Parathyroid adenoma (tissue), 2 donors: ENCODE measurements around the gene MAPK7.

Source experiments
- H2AFZ ChIP-seq: fragments of 300-600 bp; sonication (generic); one replicate; pipeline ENCODE4 v1.7.0; 2017; ENCODE audit warnings: antibody characterized with exemption, mild to moderate bottlenecking
- H3K27ac ChIP-seq: fragments of 300-600 bp; sonication (generic); one replicate; pipeline ENCODE4 v1.7.0; 2017
- H3K27me3 ChIP-seq: fragments of 300-600 bp; sonication (generic); one replicate; pipeline ENCODE4 v1.7.0; 2017; ENCODE audit warnings: low read length; ENCODE audit not compliant: control insufficient read depth, insufficient read depth
- H3K36me3 ChIP-seq: fragments of 300-600 bp; sonication (generic); one replicate; pipeline ENCODE4 v1.7.0; 2017; ENCODE audit warnings: low read length; ENCODE audit not compliant: control insufficient read depth, insufficient read depth
- H3K4me1 ChIP-seq: fragments of 300-600 bp; sonication (generic); one replicate; pipeline ENCODE4 v1.7.0; 2017; ENCODE audit warnings: control low read depth
- H3K4me2 ChIP-seq: fragments of 300-600 bp; sonication (generic); one replicate; pipeline ENCODE4 v1.7.0; 2017; ENCODE audit warnings: low read length
- H3K4me3 ChIP-seq: fragments of 300-600 bp; sonication (generic); one replicate; pipeline ENCODE4 v1.7.0; 2017; ENCODE audit warnings: low read depth, low read length
- H3K79me2 ChIP-seq: fragments of 300-600 bp; sonication (generic); one replicate; pipeline ENCODE4 v1.7.0; 2017; ENCODE audit warnings: control low read depth
- H3K9ac ChIP-seq: fragments of 300-600 bp; sonication (generic); one replicate; pipeline ENCODE4 v1.7.0; 2017; ENCODE audit warnings: mild to moderate bottlenecking
- H3K9me3 ChIP-seq: fragments of 300-600 bp; sonication (generic); one replicate; pipeline ENCODE4 v1.7.0; 2017; ENCODE audit warnings: low read length; ENCODE audit not compliant: control insufficient read depth
- TF ChIP-seq, protein P1 (sequence below): fragments of 300-600 bp; sonication (generic); IDR thresholded peaks from one replicate; pipeline ENCODE4 v1.7.0; 2017; ENCODE audit warnings: antibody characterized with exemption, mild to moderate bottlenecking
- donor health status: primary hyperparathyroidism.

Gene MAPK7

DNA sequence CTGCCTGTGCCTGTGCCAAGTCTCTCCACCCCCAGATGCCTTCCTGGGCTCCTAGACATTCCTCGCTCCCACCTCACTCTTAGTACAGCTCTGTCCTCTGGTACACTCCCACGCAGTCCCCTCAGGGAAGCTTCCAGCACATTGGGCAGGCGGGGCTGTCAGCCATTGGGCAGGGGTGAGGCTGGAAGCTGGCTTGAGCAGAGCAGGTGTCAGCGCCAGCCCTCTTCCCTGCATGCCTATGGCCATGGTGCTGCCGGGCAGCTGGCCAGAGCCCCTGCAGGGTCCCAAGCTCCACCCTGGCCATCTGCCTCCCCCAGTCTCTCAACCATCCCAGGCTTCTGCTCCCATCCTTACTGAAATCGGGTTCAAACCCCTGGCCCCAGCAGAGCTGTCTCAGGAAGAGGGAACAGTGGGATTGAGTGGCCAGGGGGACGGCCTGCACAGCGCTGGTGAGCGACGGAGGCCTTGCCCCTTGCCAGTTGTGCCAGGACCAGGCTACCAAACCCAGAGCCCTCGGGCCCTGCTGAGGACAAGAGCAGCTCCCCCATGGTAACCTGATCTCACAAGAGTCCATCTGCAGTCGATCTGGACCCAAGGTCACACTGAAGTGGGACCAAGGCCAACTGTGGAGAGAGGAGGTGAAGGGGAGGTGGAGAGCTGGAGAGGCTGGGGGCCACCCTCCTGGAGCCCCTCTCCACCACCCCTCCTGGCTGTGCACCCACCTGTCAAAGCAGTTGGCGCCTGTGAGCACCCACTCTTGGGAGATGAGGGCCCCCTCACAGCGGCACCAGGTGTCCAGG, 13.4 kb upstream of the MAPK7 start:
- H3K4me3 ChIP-seq = no peak overlapping the region
- no peak overlapping the region for H3K9ac ChIP-seq
- H3K79me2 ChIP-seq = peaks cover 5% of the 10 kb centered on the region
- TF ChIP-seq, protein P1, sequence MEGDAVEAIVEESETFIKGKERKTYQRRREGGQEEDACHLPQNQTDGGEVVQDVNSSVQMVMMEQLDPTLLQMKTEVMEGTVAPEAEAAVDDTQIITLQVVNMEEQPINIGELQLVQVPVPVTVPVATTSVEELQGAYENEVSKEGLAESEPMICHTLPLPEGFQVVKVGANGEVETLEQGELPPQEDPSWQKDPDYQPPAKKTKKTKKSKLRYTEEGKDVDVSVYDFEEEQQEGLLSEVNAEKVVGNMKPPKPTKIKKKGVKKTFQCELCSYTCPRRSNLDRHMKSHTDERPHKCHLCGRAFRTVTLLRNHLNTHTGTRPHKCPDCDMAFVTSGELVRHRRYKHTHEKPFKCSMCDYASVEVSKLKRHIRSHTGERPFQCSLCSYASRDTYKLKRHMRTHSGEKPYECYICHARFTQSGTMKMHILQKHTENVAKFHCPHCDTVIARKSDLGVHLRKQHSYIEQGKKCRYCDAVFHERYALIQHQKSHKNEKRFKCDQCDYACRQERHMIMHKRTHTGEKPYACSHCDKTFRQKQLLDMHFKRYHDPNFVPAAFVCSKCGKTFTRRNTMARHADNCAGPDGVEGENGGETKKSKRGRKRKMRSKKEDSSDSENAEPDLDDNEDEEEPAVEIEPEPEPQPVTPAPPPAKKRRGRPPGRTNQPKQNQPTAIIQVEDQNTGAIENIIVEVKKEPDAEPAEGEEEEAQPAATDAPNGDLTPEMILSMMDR = no peak
- peaks cover 25% of the 10 kb centered on the region for H3K4me1 ChIP-seq
- no peaks in the 10 kb centered on the region for H3K27me3 ChIP-seq
- no peaks in the 10 kb centered on the region for H3K36me3 ChIP-seq
- peak overlapping the region; percentile 80 for H2AFZ ChIP-seq
- no peak overlapping the region for H3K4me2 ChIP-seq
- H3K9me3 ChIP-seq = no peaks in the 10 kb centered on the region
- peak overlapping the region; percentile 52 for H3K27ac ChIP-seq

DNA sequence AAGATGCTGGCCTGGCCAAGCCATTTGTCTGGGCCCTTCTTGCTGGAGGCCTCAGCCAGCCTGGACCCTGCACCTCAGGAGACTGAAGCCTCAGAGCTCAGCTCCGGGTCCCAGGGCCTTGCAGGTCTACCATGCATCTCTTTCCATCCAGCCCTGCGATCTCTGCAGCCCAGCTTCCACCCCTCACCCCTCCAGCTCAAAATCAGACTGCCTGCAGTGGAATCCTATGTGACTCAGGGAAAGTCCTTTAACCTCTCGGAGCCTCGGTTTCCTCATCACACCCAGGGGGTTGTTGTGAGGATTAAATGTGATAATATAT, 12.8 kb upstream of the MAPK7 start:
- Histone ChIP-seq H3K9ac (no peak overlapping the region), H3K9me3 (no peaks in the 10 kb centered on the region), H3K4me2 (no peak overlapping the region), H3K79me2 (peaks cover 5% of the 10 kb centered on the region), H2AFZ (peak overlapping the region; percentile 80), H3K4me1 (peaks cover 25% of the 10 kb centered on the region), H3K27me3 (no peaks in the 10 kb centered on the region), H3K4me3 (no peak overlapping the region), H3K27ac (no peak overlapping the region), H3K36me3 (no peaks in the 10 kb centered on the region)
- TF ChIP-seq, protein P1 = no peak

DNA sequence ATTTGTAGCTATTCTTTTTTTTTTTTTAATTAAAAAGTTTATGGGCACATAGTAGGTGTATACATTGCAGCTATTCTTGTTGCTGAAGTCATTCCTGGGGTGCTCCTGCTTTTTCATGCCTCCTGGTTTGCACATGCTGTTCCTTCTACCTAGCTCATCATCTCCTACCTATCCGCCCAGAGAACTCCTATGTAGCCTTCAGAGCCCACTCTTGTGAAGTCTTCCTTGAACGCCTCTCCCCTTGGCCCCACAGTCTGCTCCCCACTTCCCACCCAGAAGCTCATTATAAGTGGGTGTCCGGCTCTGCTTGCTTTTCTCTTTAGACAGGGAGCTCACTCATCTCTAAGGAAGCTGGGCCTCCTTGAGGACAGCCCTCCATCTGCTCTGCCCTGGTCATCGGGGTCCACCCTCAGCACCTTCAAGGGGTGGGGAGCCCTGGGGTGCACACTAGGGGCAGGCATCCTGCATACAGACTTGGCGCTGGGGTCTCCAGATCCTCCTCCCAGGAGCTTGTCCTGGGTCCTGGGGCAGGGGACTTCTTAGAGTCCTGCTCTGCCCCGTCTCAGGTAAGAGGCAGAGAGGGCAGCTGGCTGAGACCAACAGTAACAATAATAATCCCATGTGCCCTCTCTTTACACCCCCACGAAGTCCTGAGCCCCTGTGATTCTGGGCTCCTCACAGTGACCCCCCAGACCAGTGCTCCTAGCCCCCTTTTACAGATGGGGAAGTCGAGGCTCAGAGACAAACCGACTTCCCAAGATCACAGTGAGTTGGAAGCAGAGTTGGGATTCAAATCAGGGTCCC, 12.3 kb upstream of the MAPK7 start:
- no peaks in the 10 kb centered on the region for H3K9me3 ChIP-seq

DNA sequence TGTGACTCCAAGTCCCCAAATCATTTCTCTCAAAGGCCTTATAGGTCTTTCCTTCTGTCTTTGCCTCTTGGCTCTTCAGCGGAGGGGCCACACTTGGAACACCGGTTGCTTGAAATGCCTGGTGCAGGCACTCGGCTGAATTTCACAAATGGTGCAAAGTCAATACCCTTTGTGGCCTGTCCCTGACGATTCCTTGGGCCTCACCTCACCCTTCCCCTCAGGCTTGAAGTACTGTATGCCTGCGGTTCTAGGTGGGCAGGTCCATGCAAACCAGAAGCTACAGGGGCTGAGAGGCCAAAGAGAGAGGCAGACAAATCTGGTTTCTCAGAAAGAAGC, 11.7 kb upstream of the MAPK7 start:
- no peaks in the 10 kb centered on the region for H3K36me3 ChIP-seq
- H3K79me2 ChIP-seq = peaks cover 5% of the 10 kb centered on the region
- H2AFZ ChIP-seq = no peak overlapping the region
- no peak overlapping the region for H3K9ac ChIP-seq
- H3K27ac ChIP-seq = no peak overlapping the region
- TF ChIP-seq, protein P1 = no peak
- H3K4me3 ChIP-seq = no peak overlapping the region
- H3K27me3 ChIP-seq = no peaks in the 10 kb centered on the region
- H3K4me2 ChIP-seq = no peak overlapping the region
- H3K4me1 ChIP-seq = peaks cover 21% of the 10 kb centered on the region
- H3K9me3 ChIP-seq = no peaks in the 10 kb centered on the region

More for the DNA sequence above, 12.3 kb upstream of the MAPK7 start:
- Histone ChIP-seq H3K27ac (no peak overlapping the region), H2AFZ (no peak overlapping the region), H3K36me3 (no peaks in the 10 kb centered on the region), H3K4me1 (peaks cover 25% of the 10 kb centered on the region), H3K4me2 (no peak overlapping the region), H3K4me3 (no peak overlapping the region), H3K79me2 (peaks cover 5% of the 10 kb centered on the region), H3K27me3 (no peaks in the 10 kb centered on the region), H3K9ac (no peak overlapping the region)
- TF ChIP-seq, protein P1 = no peak
